ENCODE data around the gene MIGA2. TPM values are rescaled to one million over a fixed set of nuclear protein-coding genes. Genes with fewer than 3 reads are reported as not detected.

The MIGA2 gene
- total RNA-seq, 1 donor from 2014 or later, result 21.6 TPM

- no peak for DNase-seq (ENCODE audit: low read depth)
- TF ChIP-seq CTCF (IDR thresholded peaks at IDR 0.05; ENCODE audit: insufficient read depth, low read length, poor library complexity, severe bottlenecking), result peak; percentile 97
- no peaks in the 10 kb centered on the region for H3K27me3 ChIP-seq (ENCODE audit: control insufficient read depth, insufficient read depth, low read length)
- peaks cover 7% of the 10 kb centered on the region for H3K36me3 ChIP-seq (ENCODE audit: control insufficient read depth, insufficient read depth, low read length)
- H3K4me3 ChIP-seq (ENCODE audit: low read depth, low read length), result no peak overlapping the region
Measured at GRCh38 chr9:129006328-129007034, 29.9 kb upstream of the MIGA2 start.

GRCh38 chr9:129007035-129007765 is 29.2 kb upstream of the MIGA2 start:
- no peaks in the 10 kb centered on the region for H3K27me3 ChIP-seq (ENCODE audit: control insufficient read depth, insufficient read depth, low read length)
- no peak overlapping the region for H3K4me3 ChIP-seq (ENCODE audit: low read depth, low read length)
- no peak for DNase-seq (ENCODE audit: low read depth)
- H3K36me3 ChIP-seq (ENCODE audit: control insufficient read depth, insufficient read depth, low read length), result peaks cover 4% of the 10 kb centered on the region
- TF ChIP-seq CTCF (IDR thresholded peaks at IDR 0.05; ENCODE audit: insufficient read depth, low read length, poor library complexity, severe bottlenecking), result no peak

GRCh38 chr9:129007766-129008468 is 28.5 kb upstream of the MIGA2 start:
- peaks cover 4% of the 10 kb centered on the region for H3K36me3 ChIP-seq (ENCODE audit: control insufficient read depth, insufficient read depth, low read length)
- no peaks in the 10 kb centered on the region for H3K27me3 ChIP-seq (ENCODE audit: control insufficient read depth, insufficient read depth, low read length)
- no peak overlapping the region for H3K4me3 ChIP-seq (ENCODE audit: low read depth, low read length)
- no peak for TF ChIP-seq CTCF (IDR thresholded peaks at IDR 0.05; ENCODE audit: insufficient read depth, low read length, poor library complexity, severe bottlenecking)
- DNase-seq (ENCODE audit: low read depth), result no peak

DNA sequence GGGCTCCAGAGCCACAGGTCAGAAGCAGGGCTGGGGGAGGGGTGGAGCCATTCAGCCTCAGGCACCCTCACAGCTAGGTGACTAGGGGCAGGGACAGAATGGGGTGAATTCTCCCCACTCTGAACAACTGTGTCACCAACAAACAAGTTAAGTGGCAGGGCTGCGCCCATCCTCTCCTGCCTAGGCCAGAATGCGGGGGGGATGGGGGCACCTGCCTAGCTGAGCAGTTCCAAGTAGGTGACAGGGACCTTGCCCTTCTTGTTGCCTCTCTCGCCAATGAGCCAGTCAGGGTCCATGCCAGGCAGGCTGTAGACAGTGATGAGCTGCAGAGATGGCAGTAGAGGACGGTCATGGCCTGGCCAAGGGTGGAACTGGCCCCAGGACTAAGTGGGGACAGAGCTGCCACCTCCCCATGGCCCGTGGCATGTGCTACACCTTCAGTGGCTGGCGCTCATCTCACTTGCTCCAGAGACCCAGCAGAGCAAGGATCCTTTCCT is 27.9 kb upstream of the MIGA2 start:
- Histone ChIP-seq H3K27me3 (ENCODE audit: control insufficient read depth, insufficient read depth, low read length) (no peaks in the 10 kb centered on the region), H3K36me3 (ENCODE audit: control insufficient read depth, insufficient read depth, low read length) (peaks cover 3% of the 10 kb centered on the region), H3K4me3 (ENCODE audit: low read depth, low read length) (no peak overlapping the region)
- TF ChIP-seq CTCF (IDR thresholded peaks at IDR 0.05; ENCODE audit: insufficient read depth, low read length, poor library complexity, severe bottlenecking), result no peak
- DNase-seq (ENCODE audit: low read depth), result no peak

DNA sequence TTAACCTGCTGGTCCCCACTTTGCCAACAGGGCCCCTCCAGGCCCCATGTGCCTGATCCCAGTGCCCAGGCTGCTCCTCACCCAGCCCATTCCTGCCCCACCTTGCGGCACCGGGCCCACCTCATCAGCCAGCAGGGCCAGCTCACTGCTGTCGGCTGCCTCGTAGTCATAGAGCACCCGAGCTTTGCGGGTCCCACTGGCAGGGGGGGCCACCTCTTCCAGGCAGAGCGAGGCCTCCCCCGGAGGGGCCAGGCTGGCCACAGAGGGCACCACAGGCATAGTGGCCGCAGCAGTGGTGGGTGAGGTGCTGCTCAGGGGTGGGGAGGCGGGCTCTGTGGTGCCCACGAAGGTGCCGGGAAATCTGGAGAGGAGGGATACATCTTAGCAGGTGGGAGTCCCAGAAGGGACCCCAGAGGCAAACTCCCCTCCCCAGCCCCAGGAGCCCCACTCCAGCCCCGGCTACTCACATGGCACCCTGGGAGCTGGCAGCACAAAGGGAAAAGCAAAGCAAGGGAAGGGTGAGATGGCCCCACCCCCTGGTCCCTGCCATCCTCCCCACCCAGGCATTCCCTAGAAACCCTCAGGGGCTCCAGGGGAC is 27.3 kb upstream of the MIGA2 start:
- Histone ChIP-seq H3K36me3 (ENCODE audit: control insufficient read depth, insufficient read depth, low read length) (peaks cover 3% of the 10 kb centered on the region), H3K27me3 (ENCODE audit: control insufficient read depth, insufficient read depth, low read length) (no peaks in the 10 kb centered on the region), H3K4me3 (ENCODE audit: low read depth, low read length) (no peak overlapping the region)
- no peak for DNase-seq (ENCODE audit: low read depth)
- TF ChIP-seq CTCF (IDR thresholded peaks at IDR 0.05; ENCODE audit: insufficient read depth, low read length, poor library complexity, severe bottlenecking), result no peak
